GM12878 (cell line): ENCODE measurements around the gene SERINC5. TPM values are rescaled to one million over a fixed set of nuclear protein-coding genes. Genes with fewer than 3 reads are reported as not detected.

Source experiments
- ASH2L ChIP-seq: fragments of 300-600, 200-600 bp; sonication (generic); IDR thresholded peaks from 2 replicates; pipeline ENCODE4 v1.6.1; 2017; ENCODE audit warnings: low read depth, mild to moderate bottlenecking, borderline replicate concordance
- BMI1 ChIP-seq: fragments of 450-650 bp; IDR thresholded peaks from 2 replicates; pipeline ENCODE4 v1.6.1; 2016; ENCODE audit warnings: mild to moderate bottlenecking, moderate library complexity, borderline replicate concordance
- CEBPB ChIP-seq, 2 experiments: fragments of 150-350 bp in 1 of 2; IDR thresholded peaks; 2 replicates each; pipeline ENCODE4 v1.6.1; 2012 to 2014; ENCODE audit warnings: low read depth in 2 of 2, low read length in 2 of 2, borderline replicate concordance in 1 of 2, inconsistent platforms in 1 of 2
- CREM ChIP-seq: IDR thresholded peaks from 2 replicates; pipeline ENCODE4 v1.6.1; 2014; ENCODE audit warnings: antibody characterized with exemption, low read depth
- FOXK2 ChIP-seq: fragments of 450-650 bp; IDR thresholded peaks from 2 replicates; pipeline ENCODE4 v1.6.1; 2017; ENCODE audit warnings: mild to moderate bottlenecking, moderate library complexity
- KAT2A ChIP-seq: conservative IDR thresholded peaks from 2 replicates; pipeline ENCODE4 v1.6.1; 2011; ENCODE audit warnings: low read depth, low read length; ENCODE audit not compliant: control insufficient read depth
- LARP7 ChIP-seq: fragments of 450-650 bp; IDR thresholded peaks from 2 replicates; pipeline ENCODE4 v1.6.1; 2017; ENCODE audit warnings: mild to moderate bottlenecking
- NFIC ChIP-seq: IDR thresholded peaks from 2 replicates; pipeline ENCODE4 v1.6.1; 2012; ENCODE audit warnings: low read depth, mild to moderate bottlenecking, inconsistent platforms, low read length, moderate library complexity
- NR2F1 ChIP-seq: fragments of 450-650 bp; conservative IDR thresholded peaks from 2 replicates; pipeline ENCODE4 v1.6.1; 2017; ENCODE audit warnings: mild to moderate bottlenecking
- NRF1 ChIP-seq: conservative IDR thresholded peaks from 2 replicates; pipeline ENCODE4 v1.6.1; 2011; ENCODE audit warnings: mild to moderate bottlenecking, low read depth, low read length, improper control_type of control experiment
- RAD21 ChIP-seq: IDR thresholded peaks from 2 replicates; pipeline ENCODE4 v1.6.1; 2011; ENCODE audit warnings: mild to moderate bottlenecking, low read depth, low read length, moderate library complexity; ENCODE audit not compliant: insufficient read depth
- RBBP5 ChIP-seq: fragments of 200-600 bp; sonication (generic); conservative IDR thresholded peaks from 2 replicates; pipeline ENCODE4 v1.6.1; 2016
- REST ChIP-seq: IDR thresholded peaks from 2 replicates; pipeline ENCODE4 v1.6.1; 2012; ENCODE audit warnings: mild to moderate bottlenecking, low read depth, low read length
- RFX5 ChIP-seq: IDR thresholded peaks from 2 replicates; pipeline ENCODE4 v1.6.1; 2011; ENCODE audit warnings: low read depth, low read length, improper control_type of control experiment
- SREBF2 ChIP-seq: IDR thresholded peaks from 2 replicates; pipeline ENCODE4 v1.6.1; 2012; ENCODE audit warnings: mild to moderate bottlenecking, low read length
- STAT3 ChIP-seq: IDR thresholded peaks from 2 replicates; pipeline ENCODE4 v1.6.1; 2011; ENCODE audit warnings: low read depth, low read length, improper control_type of control experiment
- TCF12 ChIP-seq: IDR thresholded peaks from 2 replicates; pipeline ENCODE4 v1.6.1; 2011; ENCODE audit warnings: low read depth, mild to moderate bottlenecking, low read length
- TCF7 ChIP-seq: IDR thresholded peaks from 2 replicates; pipeline ENCODE4 v1.6.1; 2014; ENCODE audit warnings: antibody characterized with exemption, borderline replicate concordance
- YBX1 ChIP-seq: fragments of 450-650 bp; IDR thresholded peaks from 2 replicates; pipeline ENCODE4 v1.6.1; 2016; ENCODE audit warnings: antibody characterized with exemption
- ZBED1 ChIP-seq: IDR thresholded peaks from 2 replicates; pipeline ENCODE4 v1.6.1; 2016; ENCODE audit warnings: borderline replicate concordance
- ZNF384 ChIP-seq: IDR thresholded peaks from 2 replicates; pipeline ENCODE4 v1.6.1; 2012; ENCODE audit warnings: low read depth, mild to moderate bottlenecking, low read length, improper control_type of control experiment, borderline replicate concordance
- ZNF592 ChIP-seq: fragments of 450-650 bp; IDR thresholded peaks from 2 replicates; pipeline ENCODE4 v1.6.1; 2017; ENCODE audit warnings: mild to moderate bottlenecking, moderate library complexity
- polyA plus RNA-seq, 11 experiments: library from polyadenylated mRNA; depleted of rRNA in 4 of 11; unstranded in 6 of 11; stranded (reverse) in 5 of 11; fragments of >200 nt; fragmentation: Nextera tagmentation in 4 of 11; fragmentation: Illumina TruSeq in 1 of 11; extraction: Ambion mirVana in 4 of 11; extraction: Trizol in 1 of 11; gene quantifications; 1 replicate in 1 of 11; 2 replicates in 10 of 11; pipeline versions ENCODE4 v1.2.1 to v1.2.3, GENCODE V29; 2011 to 2016; ENCODE audit warnings: inconsistent platforms in 2 of 11, missing spikeins in 2 of 11, low read depth in 1 of 11
- total RNA-seq, 4 experiments: library from RNA; depleted of rRNA in 3 of 4; stranded (reverse); fragments of >200 nt in 3 of 4; fragmentation: Illumina TruSeq in 1 of 4; extraction: Trizol in 1 of 4; gene quantifications; 2 replicates each; pipeline versions ENCODE4 v1.2.1 to v1.2.3, GENCODE V29; 2013 to 2021

The SERINC5 gene
- total and polyA plus RNA-seq, 10 of the 15 experiments (the other 5 are each of a cell fraction or from before 2014, with no cell fraction given): 0.66 to 7.0 (median 2.8) TPM

- TF ChIP-seq NRF1 (no peak), REST (no peak), BMI1 (peak; percentile 53; the same call in 1 of the 2 replicates), TCF7 (no peak), ASH2L (no peak), NFIC (peak; percentile 73; the same call in 1 of the 2 replicates), FOXK2 (no peak), RFX5 (no peak), KAT2A (no peak), RAD21 (no peak), ZBED1 (no peak), LARP7 (no peak), CREM (peak; percentile 54; the same call in 1 of the 2 replicates), ZNF592 (no peak), RBBP5 (no peak), YBX1 (no peak), TCF12 (no peak), CEBPB (IDR thresholded peaks at IDR 0.05; ENCODE audit: borderline replicate concordance in 1 of 2, low read depth in 2 of 2, low read length in 2 of 2) (no peak), NR2F1 (peak; percentile 65), ZNF384 (no peak), SREBF2 (no peak), STAT3 (0 out of 2 replicates have a peak, but pooled peaks have one; percentile 5)
Observed at GRCh38 chr5:80127116-80127552, 128.7 kb downstream of the SERINC5 start (continued).
